NCI-H2107 (cell line): ENCODE data around the gene OR9K2.
"Not testable (repeated sequence)": the region's sequence is repeated elsewhere in the genome, so short reads cannot be mapped to it uniquely, and the experiment has no call there.

Experiments
- DNase-seq: peaks from one replicate; lab custom pipeline; 2025; lab: John Stamatoyannopoulos, UW

The OR9K2 gene

GRCh38 chr12:55126106-55126505, at the start of gene OR9K2:
TSS of gene OR9K2 (plus strand) at chr12:55126406. CDS start at chr12:55129835, 3,429 bp downstream.
- no peak for DNase-seq

GRCh38 chr12:55092579-55092978, 33.6 kb upstream of the OR9K2 start:
- DNase-seq: no peak

- no peak for DNase-seq
Measured at GRCh38 chr12:55112378-55112875, 13.8 kb upstream of the OR9K2 start.

- DNase-seq: no peak
Measured at GRCh38 chr12:55116152-55116551, 10.1 kb upstream of the OR9K2 start.

GRCh38 chr12:55132816-55133215, 6.6 kb downstream of the OR9K2 start:
- no peak for DNase-seq

GRCh38 chr12:55142669-55143565, 16.7 kb downstream of the OR9K2 start:
- peak; percentile 3 for DNase-seq

- no peak for DNase-seq
Measured at GRCh38 chr12:55143566-55143870, 17.3 kb downstream of the OR9K2 start.

GRCh38 chr12:55167010-55167640, 40.9 kb downstream of the OR9K2 start:
- DNase-seq: not testable (repeated sequence)

- DNase-seq: no peak
Measured at GRCh38 chr12:55171445-55171844, 45.2 kb downstream of the OR9K2 start.

- DNase-seq: not testable (repeated sequence)
Measured at GRCh38 chr12:55171846-55172245, 45.6 kb downstream of the OR9K2 start.

- no peak for DNase-seq
Measured at GRCh38 chr12:55172686-55173085, 46.5 kb downstream of the OR9K2 start.

- no peak for DNase-seq
Measured at GRCh38 chr12:55173456-55173855, 47.2 kb downstream of the OR9K2 start.
